ENCODE measurements around the gene RIOX2.

The RIOX2 gene

GRCh38 chr3:97988784-97989568, 16.7 kb upstream of the RIOX2 start:
- no peak for DNase-seq

DNA sequence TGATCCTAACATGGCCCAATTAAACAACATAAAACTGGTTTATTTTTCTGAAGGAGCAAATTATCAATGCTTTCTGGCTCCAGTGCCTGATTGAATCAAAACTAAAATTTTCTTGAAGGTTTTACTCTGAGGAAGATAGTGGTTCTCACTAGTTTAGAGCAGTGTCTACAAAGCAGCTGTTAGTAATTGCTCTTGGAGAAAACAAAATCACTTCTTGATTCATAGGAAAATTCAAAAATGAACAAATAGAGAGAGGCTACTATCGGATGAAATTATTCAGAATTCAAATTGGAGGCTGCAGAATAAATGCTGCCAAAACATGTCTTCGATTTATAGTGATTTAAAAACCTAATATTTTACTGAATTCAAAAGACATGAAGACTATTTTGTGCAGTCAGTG, 15.1 kb upstream of the RIOX2 start:
- no peak for DNase-seq

GRCh38 chr3:97983933-97984491, 11.8 kb upstream of the RIOX2 start:
- no peak for DNase-seq

DNA sequence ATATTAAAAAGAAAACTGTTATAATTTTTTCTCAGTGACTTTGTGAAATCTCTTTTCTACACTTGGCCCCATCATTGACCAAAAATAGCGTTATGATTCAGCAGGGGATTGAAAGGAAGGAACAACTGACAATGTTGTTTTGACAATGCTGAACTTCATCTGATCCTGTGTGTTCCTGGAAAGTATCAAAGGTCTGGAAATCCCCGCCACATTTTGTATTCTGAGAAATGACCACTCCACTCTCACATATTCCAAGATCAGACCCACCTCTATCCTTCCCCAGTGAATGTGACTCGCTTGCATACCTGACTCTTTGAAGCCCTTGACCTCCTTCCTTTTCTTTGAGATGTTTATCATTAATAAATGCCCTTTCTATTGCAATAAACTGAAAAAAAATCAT, 9.7 kb upstream of the RIOX2 start:
- DNase-seq, result no peak

DNA sequence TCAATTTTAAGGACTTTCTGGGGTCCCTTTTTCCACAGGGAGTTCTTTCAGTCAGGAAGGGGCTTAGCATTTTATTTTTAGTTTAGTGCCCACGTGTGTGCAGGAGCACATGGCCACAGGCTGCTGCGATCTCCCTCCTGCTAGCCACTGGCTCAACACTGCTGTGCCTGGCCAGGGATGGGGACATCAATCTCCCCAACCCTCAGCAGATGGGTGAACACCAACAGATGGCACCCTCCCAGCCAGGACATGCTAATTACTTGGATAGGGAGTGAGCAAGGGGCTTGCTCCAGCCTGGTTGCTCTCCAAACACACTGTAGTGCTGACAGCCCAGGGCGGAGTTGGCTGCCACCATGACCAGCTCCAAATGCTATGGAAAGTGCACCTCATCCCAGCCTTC, 7.4 kb upstream of the RIOX2 start:
- DNase-seq, result no peak

DNA sequence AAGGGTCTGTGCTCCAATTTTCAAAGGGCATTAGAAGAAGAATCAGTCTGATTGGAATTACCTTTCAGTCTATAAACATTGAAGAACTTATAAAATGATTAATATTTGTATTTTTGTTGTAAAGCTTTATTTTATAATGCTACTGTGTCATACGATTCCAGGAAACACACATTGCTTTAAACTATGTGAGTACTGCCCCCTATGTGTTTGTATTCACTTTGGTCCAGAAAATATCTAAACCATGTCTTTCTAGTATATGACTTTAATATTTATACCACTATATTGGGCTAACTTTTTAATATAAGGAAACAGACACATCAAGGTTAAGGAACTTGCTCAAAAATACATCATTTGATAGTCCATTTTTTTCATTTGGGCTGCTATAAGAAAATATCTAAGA, 3.2 kb upstream of the RIOX2 start:
- DNase-seq, result no peak

DNA sequence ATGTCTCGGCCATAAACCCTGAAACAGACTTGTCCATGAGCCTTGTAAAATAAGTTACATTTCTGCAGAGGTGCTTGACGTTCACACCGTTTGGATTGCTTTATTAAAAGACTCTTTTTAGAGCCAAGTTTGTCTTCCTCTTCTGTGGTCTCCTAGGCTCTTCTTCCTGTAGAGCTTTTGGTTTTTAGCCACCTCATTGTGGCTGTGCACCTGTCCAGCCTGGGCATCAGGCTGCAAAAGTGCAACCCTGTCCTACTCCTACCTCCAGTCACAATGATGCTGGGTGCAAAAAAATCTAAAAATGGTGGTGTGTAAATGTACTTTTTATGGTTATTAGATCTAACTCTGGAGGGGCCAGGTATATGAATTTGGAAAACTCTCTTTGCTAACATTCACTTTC, 2.8 kb upstream of the RIOX2 start:
- no peak for DNase-seq

DNA sequence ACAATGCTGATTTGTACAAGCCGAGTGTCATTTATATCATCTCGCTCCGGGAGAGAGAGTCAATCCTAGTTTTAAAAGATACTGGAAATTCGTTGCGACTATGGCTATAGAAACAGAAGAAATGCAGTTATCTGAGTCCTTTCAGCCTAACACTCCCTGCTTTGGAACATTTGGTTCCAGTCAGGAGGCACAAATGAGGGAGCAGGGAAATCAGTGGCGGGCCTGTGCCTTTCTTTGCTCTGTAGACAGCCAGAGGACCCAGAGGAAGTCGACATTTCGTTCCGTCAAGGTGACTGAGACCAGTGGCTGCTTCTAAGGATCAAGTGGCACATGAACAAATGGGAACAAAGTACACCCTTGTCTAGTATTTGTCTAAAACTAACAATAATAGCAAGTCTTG, 745 bp upstream of the RIOX2 start:
- no peak for DNase-seq

DNA sequence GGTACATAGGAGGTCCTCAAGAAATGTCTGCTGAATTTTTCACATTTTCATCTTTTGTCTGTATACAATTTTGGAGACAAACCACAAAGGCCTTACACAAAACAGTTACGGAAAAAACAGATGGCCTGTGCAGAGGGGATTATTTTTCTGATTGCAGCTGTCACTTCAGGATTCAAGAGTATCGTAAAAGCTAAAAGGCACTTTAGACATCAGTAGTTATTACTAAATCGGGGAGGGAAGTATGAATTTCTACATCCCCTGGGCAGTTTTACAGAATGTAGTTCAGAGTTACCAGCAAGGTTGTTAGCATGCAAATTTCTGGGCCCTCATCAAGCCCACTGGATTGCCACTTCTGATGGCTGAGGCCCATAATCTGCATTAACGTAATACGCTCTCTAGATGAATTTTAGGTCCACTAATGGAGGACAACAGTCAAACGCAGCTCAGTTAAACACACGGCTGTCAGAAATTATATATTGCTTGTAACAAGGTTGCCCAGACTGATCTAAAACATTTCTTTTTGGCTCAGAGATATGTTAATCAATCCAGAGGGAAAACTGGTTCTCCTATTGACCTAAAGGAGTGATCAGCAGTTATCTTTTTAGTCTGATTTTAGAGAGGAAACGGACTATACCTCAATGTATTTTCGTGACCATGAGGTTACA, 1.1 kb downstream of the RIOX2 start:
- no peak for DNase-seq

GRCh38 chr3:97970156-97970555, 2.1 kb downstream of the RIOX2 start:
- DNase-seq, result no peak

DNA sequence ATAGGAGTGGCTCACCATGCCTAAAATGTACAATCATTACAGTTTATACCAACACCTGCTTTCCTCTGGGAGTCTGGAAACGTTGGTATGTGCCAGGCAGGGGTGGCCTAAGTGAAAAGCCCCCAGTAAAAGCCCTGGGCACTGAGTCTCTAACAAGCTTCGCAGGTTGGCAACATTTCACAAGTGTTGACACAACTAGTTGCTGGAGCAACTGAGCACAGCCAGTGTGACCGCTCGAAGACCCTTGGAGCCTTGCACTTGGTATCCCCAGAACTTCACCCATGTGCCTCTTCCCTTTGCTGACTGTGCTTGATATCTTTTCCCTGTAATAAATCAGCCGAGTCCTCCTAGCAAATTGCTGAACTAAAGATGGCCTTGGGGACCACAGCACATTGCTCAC, 2.7 kb downstream of the RIOX2 start:
- DNase-seq, result no peak

- DNase-seq, result no peak
Measured at GRCh38 chr3:97968376-97968775, 3.9 kb downstream of the RIOX2 start.

DNA sequence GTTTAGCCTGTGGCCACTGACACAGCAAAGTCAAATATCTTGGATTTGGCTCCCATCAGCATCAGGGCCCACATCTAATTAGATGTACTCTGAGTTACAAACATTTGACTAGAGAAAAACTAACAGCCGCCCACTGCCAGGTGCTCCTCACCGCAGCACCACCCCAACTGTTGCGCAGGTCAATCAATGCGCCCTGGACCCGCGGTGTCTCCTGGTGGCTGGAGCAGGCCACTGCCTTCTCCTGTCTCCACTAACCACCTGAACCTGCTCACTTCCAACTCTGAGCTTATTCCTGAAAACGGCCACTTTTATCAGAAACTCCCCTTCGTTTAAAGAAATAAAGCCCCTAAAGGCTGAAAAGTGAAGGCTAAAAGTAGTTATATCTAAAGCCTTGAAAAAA, 4.3 kb downstream of the RIOX2 start:
- no peak for DNase-seq

- DNase-seq, result no peak
Measured at GRCh38 chr3:97960993-97961766, 11.1 kb downstream of the RIOX2 start.

- no peak for DNase-seq
Measured at GRCh38 chr3:97960551-97960950, 11.7 kb downstream of the RIOX2 start.

DNA sequence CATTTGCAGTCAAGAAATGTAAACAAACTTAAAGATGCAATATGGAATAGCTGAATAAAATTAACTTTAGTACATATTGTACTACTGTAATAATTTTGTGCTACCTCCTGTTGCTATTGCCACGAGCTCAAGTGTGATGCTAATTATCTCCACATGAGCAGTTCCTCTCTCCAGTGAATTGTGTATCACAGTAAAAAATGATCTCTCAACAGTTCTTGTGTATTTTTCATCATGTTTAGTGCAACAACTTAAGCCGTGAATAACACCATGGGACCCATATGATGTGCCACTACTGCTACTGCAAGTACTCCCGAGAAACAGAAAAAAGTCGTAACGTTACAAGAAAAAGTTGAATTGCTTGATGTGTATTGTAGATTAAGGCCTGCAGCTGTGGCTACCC, 12.4 kb downstream of the RIOX2 start:
- DNase-seq, result no peak

- DNase-seq, result no peak
Measured at GRCh38 chr3:97958796-97959195, 13.4 kb downstream of the RIOX2 start.

- no peak for DNase-seq
Measured at GRCh38 chr3:97958396-97958795, 13.8 kb downstream of the RIOX2 start.

DNA sequence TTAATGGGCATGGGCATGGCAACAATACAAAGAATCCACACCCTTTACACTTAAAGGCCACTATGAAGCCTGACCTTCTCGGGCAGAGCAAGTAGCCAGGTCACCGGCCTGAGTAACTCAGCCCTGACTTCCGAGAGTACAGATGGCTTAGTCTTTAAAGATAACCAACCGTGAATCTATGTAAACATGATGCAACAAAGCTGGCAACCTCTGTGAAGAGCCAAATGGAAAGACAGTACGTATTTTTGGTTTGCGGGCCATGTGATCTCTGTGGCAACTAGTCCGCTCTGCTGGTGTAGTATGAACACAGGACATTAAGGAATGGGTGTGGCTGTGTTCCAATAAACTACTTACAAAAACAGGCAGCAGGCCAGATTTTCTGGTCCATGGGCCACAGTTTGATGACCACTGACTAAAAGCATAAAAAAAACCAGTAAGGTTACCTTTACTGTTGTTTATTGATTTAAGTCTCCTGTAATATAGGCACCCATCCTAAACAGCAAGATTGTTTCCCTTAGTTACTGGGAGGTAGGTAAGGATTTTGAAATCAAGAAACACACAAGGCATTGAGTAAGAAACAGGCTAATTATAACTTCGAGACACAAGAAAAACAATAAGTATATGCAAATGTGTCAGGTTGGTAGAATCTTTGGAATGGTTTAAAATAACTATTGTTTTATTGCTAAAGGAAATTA, 14.5 kb downstream of the RIOX2 start:
- DNase-seq, result no peak

DNA sequence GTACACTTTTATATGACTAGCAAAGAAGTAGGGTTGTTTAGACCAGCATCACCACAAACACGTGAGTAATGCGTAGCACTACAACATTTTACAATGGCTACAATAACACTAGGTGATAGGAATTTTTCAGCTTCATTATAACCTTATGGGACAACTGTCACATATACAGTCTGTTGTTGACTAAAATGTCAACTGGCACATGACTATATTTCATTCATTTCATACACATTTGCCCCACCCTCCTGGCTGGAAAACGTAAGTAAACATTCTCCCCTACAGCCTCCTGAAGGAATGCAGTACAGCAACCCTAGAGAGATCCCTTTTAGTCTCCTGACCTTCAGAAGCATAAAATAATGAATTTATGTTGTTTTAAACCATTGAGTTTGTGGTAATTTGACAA, 16.2 kb downstream of the RIOX2 start:
- DNase-seq, result no peak

DNA sequence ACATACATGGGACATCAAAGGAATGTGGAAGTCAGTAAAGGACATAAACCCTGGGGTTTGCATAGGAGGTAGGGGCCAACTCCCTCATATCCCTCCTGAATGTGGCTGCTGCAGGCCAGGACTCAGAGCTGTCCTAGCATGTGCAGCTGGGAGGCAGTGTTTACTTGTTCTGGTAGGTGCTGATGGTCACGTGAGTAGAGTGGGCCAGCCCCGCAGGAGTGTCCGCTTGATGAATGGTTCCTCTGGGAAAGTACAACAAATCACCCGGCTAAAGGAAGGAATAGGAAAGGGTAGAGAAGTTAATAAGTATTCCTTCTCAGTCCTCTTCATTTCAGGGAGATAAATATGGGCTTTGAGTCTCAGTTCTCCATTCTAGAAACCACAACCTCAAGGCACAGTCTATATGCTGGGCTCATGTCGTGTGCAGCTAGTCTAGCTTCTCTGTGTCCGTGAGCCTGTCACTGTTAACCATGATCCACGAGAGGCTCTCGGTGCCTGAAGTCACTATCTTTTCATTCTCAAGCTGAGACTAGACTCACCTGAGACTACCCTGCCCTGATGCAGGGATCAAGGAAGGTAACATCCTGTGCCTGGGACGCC, 17.9 kb downstream of the RIOX2 start:
- no peak for DNase-seq

DNA sequence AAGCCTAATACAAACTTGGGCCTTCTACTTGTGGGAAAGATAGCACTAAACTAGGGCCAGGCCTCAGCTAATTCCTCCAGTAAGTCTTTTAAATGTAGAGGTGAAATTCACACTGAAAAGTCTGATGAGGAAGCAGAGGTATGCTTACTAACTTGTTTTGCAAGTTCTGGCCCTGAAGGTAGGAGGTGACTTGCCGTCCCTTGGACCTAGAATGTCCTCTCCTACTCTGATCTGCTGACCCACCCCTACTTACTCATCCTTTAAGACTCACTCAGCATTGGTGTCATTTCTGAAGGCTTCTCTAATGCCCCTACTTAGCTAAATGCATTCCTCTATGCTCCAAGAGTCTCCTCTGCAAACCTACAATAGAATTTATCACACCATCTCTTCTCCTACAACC, 19.4 kb downstream of the RIOX2 start:
- no peak for DNase-seq

DNA sequence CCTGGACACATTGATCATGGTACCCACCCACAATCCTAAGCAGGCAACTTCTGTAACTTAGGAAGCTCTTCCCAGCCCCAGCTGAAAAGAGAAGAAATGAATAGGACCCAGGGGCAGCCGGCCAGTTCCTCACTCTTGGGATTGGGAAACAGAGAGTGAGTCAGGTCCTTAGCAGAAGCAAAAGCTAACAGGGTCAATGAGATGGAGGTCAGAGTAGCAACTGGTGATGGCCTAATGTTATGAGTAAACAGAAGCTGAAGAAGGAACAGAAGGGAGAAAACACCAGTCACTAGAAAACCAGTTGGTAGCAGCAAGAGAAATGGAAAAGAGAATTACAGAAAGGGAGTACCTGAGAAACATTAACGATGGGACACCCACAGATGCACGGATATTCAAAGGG, 20.0 kb downstream of the RIOX2 start:
- DNase-seq, result no peak

Data from cortex of kidney (tissue), 1 donor.